KMS-11 (cell line): ENCODE measurements around the gene RPL7A.
A peak's percentile ranks its signal among the peaks of the same experiment; 100 is the strongest.

Source experiments
- H2AFZ ChIP-seq: fragments of 200-600 bp; sonication (generic); 2 replicates; pipeline ENCODE4 v1.6.1; 2016; ENCODE audit warnings: antibody characterized with exemption, mixed run types, low read depth
- H3K27ac ChIP-seq: fragments of 200-600 bp; sonication (generic); 2 replicates; pipeline ENCODE4 v1.6.1; 2016; ENCODE audit warnings: mild to moderate bottlenecking, mixed run types
- H3K27me3 ChIP-seq: fragments of 200-600 bp; sonication (generic); 2 replicates; pipeline ENCODE4 v1.6.1; 2017; ENCODE audit warnings: mild to moderate bottlenecking, low read depth, mixed run types, moderate library complexity; ENCODE audit not compliant: insufficient read depth
- H3K36me3 ChIP-seq: fragments of 200-600 bp; sonication (generic); 2 replicates; pipeline ENCODE4 v1.6.1; 2017; ENCODE audit warnings: mild to moderate bottlenecking, mixed run types; ENCODE audit not compliant: insufficient read depth
- H3K4me1 ChIP-seq: fragments of 200-600 bp; sonication (generic); 2 replicates; pipeline ENCODE4 v1.6.1; 2016; ENCODE audit warnings: mild to moderate bottlenecking, low read depth, mixed run types; ENCODE audit not compliant: poor library complexity, severe bottlenecking
- H3K4me2 ChIP-seq: fragments of 200-600 bp; sonication (generic); 2 replicates; pipeline ENCODE4 v1.7.0; 2016; ENCODE audit warnings: mild to moderate bottlenecking, mixed run types
- H3K4me3 ChIP-seq: fragments of 200-600 bp; sonication (generic); IDR thresholded peaks from 2 replicates; pipeline ENCODE4 v1.6.1; 2017; ENCODE audit warnings: low read depth, low read length, mixed read lengths; ENCODE audit not compliant: insufficient read depth
- H3K79me2 ChIP-seq: fragments of 200-600 bp; sonication (generic); 2 replicates; pipeline ENCODE4 v1.6.1; 2016; ENCODE audit warnings: low read depth, mixed run types; ENCODE audit not compliant: insufficient read depth
- H3K9ac ChIP-seq: fragments of 200-600 bp; sonication (generic); 2 replicates; pipeline ENCODE4 v1.6.1; 2016; ENCODE audit warnings: mild to moderate bottlenecking, mixed run types
- H4K20me1 ChIP-seq: fragments of 200-600 bp; sonication (generic); 2 replicates; pipeline ENCODE4 v1.6.1; 2016; ENCODE audit warnings: mild to moderate bottlenecking, mixed run types; ENCODE audit not compliant: insufficient read depth
- CTCF ChIP-seq: fragments of 200-600 bp; sonication (generic); conservative IDR thresholded peaks from 2 replicates; pipeline ENCODE4 v1.6.1; 2017; ENCODE audit warnings: low read depth, mild to moderate bottlenecking, antibody characterized with exemption, low read length, moderate library complexity, mixed read lengths

RPL7A gene

GRCh38 chr9:133348718-133349573 lies 928 bp downstream of the RPL7A start:
- peak overlapping the region; percentile 98 for H3K27ac ChIP-seq
- no peak overlapping the region for H3K4me3 ChIP-seq
- peaks cover 7% of the 10 kb centered on the region; the same call in 1 of the 2 replicates for H4K20me1 ChIP-seq
- no peak overlapping the region for H2AFZ ChIP-seq
- peak overlapping the region; percentile 90 for H3K4me2 ChIP-seq
- no peak for TF ChIP-seq CTCF
- H3K27me3 ChIP-seq, result no peaks in the 10 kb centered on the region
- peak overlapping the region; percentile 100 for H3K9ac ChIP-seq
- peaks cover 38% of the 10 kb centered on the region for H3K79me2 ChIP-seq
- peaks cover 22% of the 10 kb centered on the region for H3K4me1 ChIP-seq
- peaks cover 29% of the 10 kb centered on the region for H3K36me3 ChIP-seq

GRCh38 chr9:133349965-133350616 lies 2.1 kb downstream of the RPL7A start:
- Histone ChIP-seq H3K27me3 (no peaks in the 10 kb centered on the region), H3K27ac (peak overlapping the region; percentile 20; the same call in 1 of the 2 replicates), H2AFZ (no peak overlapping the region), H3K36me3 (peaks cover 29% of the 10 kb centered on the region), H3K79me2 (peaks cover 48% of the 10 kb centered on the region), H4K20me1 (peaks cover 7% of the 10 kb centered on the region; the same call in 1 of the 2 replicates), H3K4me2 (peak overlapping the region; percentile 90; the same call in 1 of the 2 replicates), H3K4me3 (no peak overlapping the region), H3K4me1 (peaks cover 28% of the 10 kb centered on the region), H3K9ac (no peak overlapping the region)
- TF ChIP-seq CTCF, result no peak

- H4K20me1 ChIP-seq, result peaks cover 7% of the 10 kb centered on the region; the same call in 1 of the 2 replicates
- peaks cover 29% of the 10 kb centered on the region for H3K36me3 ChIP-seq
- H3K79me2 ChIP-seq, result peaks cover 42% of the 10 kb centered on the region
- H3K27ac ChIP-seq, result no peak overlapping the region
- H3K4me1 ChIP-seq, result peaks cover 28% of the 10 kb centered on the region
- H2AFZ ChIP-seq, result no peak overlapping the region
- TF ChIP-seq CTCF, result no peak
- H3K4me2 ChIP-seq, result no peak overlapping the region
- H3K27me3 ChIP-seq, result no peaks in the 10 kb centered on the region
- H3K4me3 ChIP-seq, result no peak overlapping the region
- no peak overlapping the region for H3K9ac ChIP-seq
These were observed 3.5 kb downstream of the RPL7A start for GRCh38 chr9:133351526-133351907.

- H3K36me3 ChIP-seq, result peaks cover 29% of the 10 kb centered on the region
These were observed 4.1 kb downstream of the RPL7A start for GRCh38 chr9:133351908-133352634.

More at GRCh38 chr9:133351908-133352634, 4.1 kb downstream of the RPL7A start:
- Histone ChIP-seq H3K9ac (no peak overlapping the region), H3K4me1 (peaks cover 26% of the 10 kb centered on the region), H4K20me1 (peaks cover 7% of the 10 kb centered on the region; the same call in 1 of the 2 replicates), H3K27me3 (no peaks in the 10 kb centered on the region), H3K4me3 (no peak overlapping the region), H3K27ac (no peak overlapping the region), H3K4me2 (no peak overlapping the region), H2AFZ (no peak overlapping the region), H3K79me2 (peaks cover 39% of the 10 kb centered on the region)
- TF ChIP-seq CTCF, result peak; percentile 67
